Hepatocyte (in vitro differentiated cells): ENCODE measurements around the gene NPAS3.

Experiments used
- CTCF ChIP-seq: fragments of 200-600 bp; sonication (generic); IDR thresholded peaks from 2 replicates; pipeline ENCODE4 v1.5.1; 2016; ENCODE audit warnings: antibody characterized with exemption, mild to moderate bottlenecking; ENCODE audit not compliant: poor library complexity
- EZH2 ChIP-seq: fragments of 200-600 bp; sonication (generic); IDR thresholded peaks from 2 replicates; pipeline ENCODE4 v1.6.1; 2016; ENCODE audit warnings: antibody characterized with exemption, mild to moderate bottlenecking, borderline replicate concordance

- TF ChIP-seq CTCF (no peak), EZH2 (no peak)
Observed at GRCh38 chr14:33412450-33412849, 473.8 kb downstream of the NPAS3 start.
